Stimulated activated CD8-positive, alpha-beta memory T cell treated with anti-CD3 and anti-CD28 coated beads, Interleukin-12 subunit alpha, Interleukin-12 subunit beta, amount 100 ng/mL, for 24 hours (primary cell): ENCODE results near the gene RYR1.
A peak's percentile ranks its signal among the peaks of the same experiment; 100 is the strongest.
"Not testable (repeated sequence)": the region's sequence is repeated elsewhere in the genome, so short reads cannot be mapped to it uniquely, and the experiment has no call there.

ENCODE experiments used
- DNase-seq: peaks from one replicate; pipeline ENCODE4 v3.0.0-alpha.2; 2020; ENCODE audit errors: extremely low read depth

RYR1 gene

GRCh38 chr19:38514812-38515633, 81.5 kb downstream of the RYR1 start:
- DNase-seq: peak; percentile 31

- no peak for DNase-seq
Observed at GRCh38 chr19:38515896-38516295, 82.4 kb downstream of the RYR1 start.

GRCh38 chr19:38516802-38517201, 83.3 kb downstream of the RYR1 start:
- DNase-seq: no peak

- no peak for DNase-seq
Observed at GRCh38 chr19:38517321-38517720, 83.8 kb downstream of the RYR1 start.

- not testable (repeated sequence) for DNase-seq
Observed at GRCh38 chr19:38517980-38518379, 84.5 kb downstream of the RYR1 start.

GRCh38 chr19:38519168-38519567, 85.7 kb downstream of the RYR1 start:
- no peak for DNase-seq

GRCh38 chr19:38519988-38520387, 86.5 kb downstream of the RYR1 start:
- no peak for DNase-seq

- DNase-seq: no peak
Observed at GRCh38 chr19:38522915-38523314, 89.4 kb downstream of the RYR1 start.

GRCh38 chr19:38523319-38523718, 89.8 kb downstream of the RYR1 start:
- DNase-seq: no peak

- no peak for DNase-seq
Observed at GRCh38 chr19:38524369-38524768, 90.9 kb downstream of the RYR1 start.

- no peak for DNase-seq
Observed at GRCh38 chr19:38524994-38525634, 91.6 kb downstream of the RYR1 start.

- DNase-seq: no peak
Observed at GRCh38 chr19:38526430-38526829, 92.9 kb downstream of the RYR1 start.

GRCh38 chr19:38527466-38528136, 94.1 kb downstream of the RYR1 start:
- DNase-seq: no peak

GRCh38 chr19:38528213-38528755, 94.8 kb downstream of the RYR1 start:
- DNase-seq: no peak

GRCh38 chr19:38528931-38529330, 95.4 kb downstream of the RYR1 start:
- DNase-seq: no peak

GRCh38 chr19:38531515-38531914, 98.0 kb downstream of the RYR1 start:
- DNase-seq: no peak

GRCh38 chr19:38532939-38533338, 99.4 kb downstream of the RYR1 start:
- no peak for DNase-seq

- no peak for DNase-seq
Observed at GRCh38 chr19:38534574-38534973, 101.1 kb downstream of the RYR1 start.

- DNase-seq: no peak
Observed at GRCh38 chr19:38535212-38535611, 101.7 kb downstream of the RYR1 start.

GRCh38 chr19:38537071-38537936, 103.8 kb downstream of the RYR1 start:
- no peak for DNase-seq

GRCh38 chr19:38538386-38538785, 104.9 kb downstream of the RYR1 start:
- no peak for DNase-seq
